ENCODE data around the gene TFCP2L1.

GRCh38 chr2:121210691-121211090, 74.3 kb downstream of the TFCP2L1 start:
- TF ChIP-seq GATA2 (IDR thresholded peaks at IDR 0.05; ENCODE audit: low read depth, low read length) (no peak), GATA3 (IDR thresholded peaks at IDR 0.05; ENCODE audit: low read depth, low read length) (no peak)
